ENCODE measurements around the gene STRA6. TPM values are rescaled to one million over a fixed set of nuclear protein-coding genes. Genes with fewer than 3 reads are reported as not detected.
A peak's percentile ranks its signal among the peaks of the same experiment; 100 is the strongest.

Gene STRA6
- polyA plus RNA-seq, 2 of the 4 experiments (the other 2 are of a cell fraction): 35.0 to 70.2 TPM

GRCh38 chr15:74130155-74130848 lies 72.3 kb downstream of the STRA6 start, which contains the start of gene ISLR2:
Gene ISLR2, plus strand, starts transcription at chr15:74130586. Its CDS starts 2,169 bp downstream, at chr15:74132755.
- Histone ChIP-seq H3K9me3 (no peaks in the 10 kb centered on the region), H3K27ac (peak within 1 kb of the TSS; percentile 35 to 63; a peak in 3 of 6 replicates), H3K4me1 (peaks cover 16% of the 10 kb centered on the region; the same call in 1 of the 3 replicates), H3K4me3 (peak within 1 kb of the TSS; percentile 36), H3K4me2 (peak within 1 kb of the TSS; percentile 88)
- CTCF ChIA-PET: interaction anchor here (0.7 to 3.0 kb wide), 8 partner anchors 50 to 192 kb away, joined by 3 to 21 read pairs (median 4); no protein-coding TSS in a partner anchor
- POLR2A ChIA-PET: interaction anchor here (0.6 to 1.5 kb wide), 2 partner anchors 44 to 164 kb away, joined by 3 to 4 read pairs; no protein-coding TSS in a partner anchor
- ATAC-seq (no peak), FAIRE-seq (no peak), DNase-seq (ENCODE audit: low read depth in 1 of 2, low spot score in 1 of 2) (no peak)
- 8% methylated on average over 37 of the region's 53 CpGs for WGBS (ENCODE audit: missing lambda C conversion rate)
- TF ChIP-seq PBX3 (IDR thresholded peaks at IDR 0.05): no peak
- no peak for TF ChIP-seq CBX8 (IDR thresholded peaks at IDR 0.05)
- TF ChIP-seq GATA3 (IDR thresholded peaks at IDR 0.05; ENCODE audit: borderline replicate concordance): no peak
- no peak for TF ChIP-seq ZNF302 (CRISPR knock-in tag; IDR thresholded peaks at IDR 0.05)
- no peak for TF ChIP-seq BHLHE40 (IDR thresholded peaks at IDR 0.05; ENCODE audit: low read depth, low read length)
- no peak for TF ChIP-seq TP53 (CRISPR knock-in tag; IDR thresholded peaks at IDR 0.05)
- no peak for TF ChIP-seq HOXB5 (CRISPR knock-in tag; IDR thresholded peaks at IDR 0.05)
- no peak for TF ChIP-seq MAFK (IDR thresholded peaks at IDR 0.05; ENCODE audit: partially characterized antibody)
- no peak for TF ChIP-seq NPAS2 (CRISPR knock-in tag; IDR thresholded peaks at IDR 0.05; ENCODE audit: borderline replicate concordance)
- no peak for TF ChIP-seq HOXB13 (CRISPR knock-in tag; IDR thresholded peaks at IDR 0.05; ENCODE audit: low read depth)
- TF ChIP-seq KDM1A (IDR thresholded peaks at IDR 0.05; ENCODE audit: low read depth): no peak
- TF ChIP-seq NR3C1 (IDR thresholded peaks at IDR 0.05): no peak
- TF ChIP-seq, protein P1, sequence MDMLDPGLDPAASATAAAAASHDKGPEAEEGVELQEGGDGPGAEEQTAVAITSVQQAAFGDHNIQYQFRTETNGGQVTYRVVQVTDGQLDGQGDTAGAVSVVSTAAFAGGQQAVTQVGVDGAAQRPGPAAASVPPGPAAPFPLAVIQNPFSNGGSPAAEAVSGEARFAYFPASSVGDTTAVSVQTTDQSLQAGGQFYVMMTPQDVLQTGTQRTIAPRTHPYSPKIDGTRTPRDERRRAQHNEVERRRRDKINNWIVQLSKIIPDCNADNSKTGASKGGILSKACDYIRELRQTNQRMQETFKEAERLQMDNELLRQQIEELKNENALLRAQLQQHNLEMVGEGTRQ (IDR thresholded peaks at IDR 0.05): no peak
- no peak for TF ChIP-seq HDAC2 (IDR thresholded peaks at IDR 0.05)
- TF ChIP-seq, protein P2, sequence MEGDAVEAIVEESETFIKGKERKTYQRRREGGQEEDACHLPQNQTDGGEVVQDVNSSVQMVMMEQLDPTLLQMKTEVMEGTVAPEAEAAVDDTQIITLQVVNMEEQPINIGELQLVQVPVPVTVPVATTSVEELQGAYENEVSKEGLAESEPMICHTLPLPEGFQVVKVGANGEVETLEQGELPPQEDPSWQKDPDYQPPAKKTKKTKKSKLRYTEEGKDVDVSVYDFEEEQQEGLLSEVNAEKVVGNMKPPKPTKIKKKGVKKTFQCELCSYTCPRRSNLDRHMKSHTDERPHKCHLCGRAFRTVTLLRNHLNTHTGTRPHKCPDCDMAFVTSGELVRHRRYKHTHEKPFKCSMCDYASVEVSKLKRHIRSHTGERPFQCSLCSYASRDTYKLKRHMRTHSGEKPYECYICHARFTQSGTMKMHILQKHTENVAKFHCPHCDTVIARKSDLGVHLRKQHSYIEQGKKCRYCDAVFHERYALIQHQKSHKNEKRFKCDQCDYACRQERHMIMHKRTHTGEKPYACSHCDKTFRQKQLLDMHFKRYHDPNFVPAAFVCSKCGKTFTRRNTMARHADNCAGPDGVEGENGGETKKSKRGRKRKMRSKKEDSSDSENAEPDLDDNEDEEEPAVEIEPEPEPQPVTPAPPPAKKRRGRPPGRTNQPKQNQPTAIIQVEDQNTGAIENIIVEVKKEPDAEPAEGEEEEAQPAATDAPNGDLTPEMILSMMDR (IDR thresholded peaks at IDR 0.05): no peak
- TF ChIP-seq, protein P3, sequence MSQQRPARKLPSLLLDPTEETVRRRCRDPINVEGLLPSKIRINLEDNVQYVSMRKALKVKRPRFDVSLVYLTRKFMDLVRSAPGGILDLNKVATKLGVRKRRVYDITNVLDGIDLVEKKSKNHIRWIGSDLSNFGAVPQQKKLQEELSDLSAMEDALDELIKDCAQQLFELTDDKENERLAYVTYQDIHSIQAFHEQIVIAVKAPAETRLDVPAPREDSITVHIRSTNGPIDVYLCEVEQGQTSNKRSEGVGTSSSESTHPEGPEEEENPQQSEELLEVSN (IDR thresholded peaks at IDR 0.05; ENCODE audit: borderline replicate concordance, low read depth): no peak
- no peak for TF ChIP-seq ESRRA (IDR thresholded peaks at IDR 0.05; ENCODE audit: borderline replicate concordance, low read length)
- TF ChIP-seq POLR2AphosphoS2 (conservative IDR thresholded peaks at IDR 0.05; ENCODE audit: low read length): no peak
- TF ChIP-seq BCL3 (IDR thresholded peaks at IDR 0.05): no peak
- TF ChIP-seq MYC (IDR thresholded peaks at IDR 0.05; ENCODE audit: borderline replicate concordance, low read length): no peak
